Kidney glomerular epithelial cell (primary cell): ENCODE measurements around the gene SMYD2.

Experiments
- DNase-seq: peaks from one replicate; lab custom pipeline; 2025; lab: John Stamatoyannopoulos, UW

Gene SMYD2

GRCh38 chr1:214329470-214330220 lies 48.7 kb downstream of the SMYD2 start:
- DNase-seq, result no peak

- DNase-seq, result no peak
These were observed 49.3 kb downstream of the SMYD2 start for GRCh38 chr1:214330222-214330621.

- DNase-seq, result no peak
These were observed 49.8 kb downstream of the SMYD2 start for GRCh38 chr1:214330715-214331114.

GRCh38 chr1:214331180-214331579 lies 50.2 kb downstream of the SMYD2 start:
- DNase-seq, result no peak

- peak; percentile 26 for DNase-seq
These were observed 51.0 kb downstream of the SMYD2 start for GRCh38 chr1:214331827-214332423.

GRCh38 chr1:214332946-214333798 lies 52.2 kb downstream of the SMYD2 start:
- no peak for DNase-seq

GRCh38 chr1:214335567-214335966 lies 54.6 kb downstream of the SMYD2 start:
- no peak for DNase-seq

- DNase-seq, result no peak
These were observed 56.1 kb downstream of the SMYD2 start for GRCh38 chr1:214337015-214337414.

GRCh38 chr1:214337511-214337910 lies 56.6 kb downstream of the SMYD2 start:
- DNase-seq, result no peak

- DNase-seq, result no peak
These were observed 57.3 kb downstream of the SMYD2 start for GRCh38 chr1:214338212-214338611.

GRCh38 chr1:214341459-214341858 lies 60.5 kb downstream of the SMYD2 start:
- no peak for DNase-seq

- DNase-seq, result no peak
These were observed 61.0 kb downstream of the SMYD2 start for GRCh38 chr1:214341932-214342331.

GRCh38 chr1:214342525-214342924 lies 61.6 kb downstream of the SMYD2 start:
- no peak for DNase-seq

GRCh38 chr1:214344897-214345296 lies 63.9 kb downstream of the SMYD2 start:
- DNase-seq, result no peak

- DNase-seq, result no peak
These were observed 68.0 kb downstream of the SMYD2 start for GRCh38 chr1:214349008-214349407.

- no peak for DNase-seq
These were observed 68.8 kb downstream of the SMYD2 start for GRCh38 chr1:214349781-214350180.

GRCh38 chr1:214351551-214352277 lies 70.8 kb downstream of the SMYD2 start:
- DNase-seq, result no peak

GRCh38 chr1:214352838-214353237 lies 71.9 kb downstream of the SMYD2 start:
- no peak for DNase-seq

GRCh38 chr1:214354440-214355148 lies 73.6 kb downstream of the SMYD2 start:
- DNase-seq, result peak; percentile 23

- no peak for DNase-seq
These were observed 79.2 kb downstream of the SMYD2 start for GRCh38 chr1:214360116-214360515.

- DNase-seq, result no peak
These were observed 79.7 kb downstream of the SMYD2 start for GRCh38 chr1:214360525-214361164.
